Bronchial smooth muscle cell (primary cell): Measurements from ENCODE around the gene CD86. TPM values are rescaled to one million over a fixed set of nuclear protein-coding genes. Genes with fewer than 3 reads are reported as not detected.

ENCODE experiments used
- total RNA-seq: library from RNA; depleted of rRNA; stranded (reverse); fragments of >200 nt; gene quantifications from 2 replicates; pipeline ENCODE4 v1.2.1, GENCODE V29; 2014

The CD86 gene, protein sequence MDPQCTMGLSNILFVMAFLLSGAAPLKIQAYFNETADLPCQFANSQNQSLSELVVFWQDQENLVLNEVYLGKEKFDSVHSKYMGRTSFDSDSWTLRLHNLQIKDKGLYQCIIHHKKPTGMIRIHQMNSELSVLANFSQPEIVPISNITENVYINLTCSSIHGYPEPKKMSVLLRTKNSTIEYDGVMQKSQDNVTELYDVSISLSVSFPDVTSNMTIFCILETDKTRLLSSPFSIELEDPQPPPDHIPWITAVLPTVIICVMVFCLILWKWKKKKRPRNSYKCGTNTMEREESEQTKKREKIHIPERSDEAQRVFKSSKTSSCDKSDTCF
- total RNA-seq, result not detected in 2 replicates

GRCh38 chr3:122055215-122055614 lies at the start of gene CD86:
Gene CD86 (plus strand): TSS chr3:122055362. CDS start chr3:122055490, 128 bp downstream.

DNA sequence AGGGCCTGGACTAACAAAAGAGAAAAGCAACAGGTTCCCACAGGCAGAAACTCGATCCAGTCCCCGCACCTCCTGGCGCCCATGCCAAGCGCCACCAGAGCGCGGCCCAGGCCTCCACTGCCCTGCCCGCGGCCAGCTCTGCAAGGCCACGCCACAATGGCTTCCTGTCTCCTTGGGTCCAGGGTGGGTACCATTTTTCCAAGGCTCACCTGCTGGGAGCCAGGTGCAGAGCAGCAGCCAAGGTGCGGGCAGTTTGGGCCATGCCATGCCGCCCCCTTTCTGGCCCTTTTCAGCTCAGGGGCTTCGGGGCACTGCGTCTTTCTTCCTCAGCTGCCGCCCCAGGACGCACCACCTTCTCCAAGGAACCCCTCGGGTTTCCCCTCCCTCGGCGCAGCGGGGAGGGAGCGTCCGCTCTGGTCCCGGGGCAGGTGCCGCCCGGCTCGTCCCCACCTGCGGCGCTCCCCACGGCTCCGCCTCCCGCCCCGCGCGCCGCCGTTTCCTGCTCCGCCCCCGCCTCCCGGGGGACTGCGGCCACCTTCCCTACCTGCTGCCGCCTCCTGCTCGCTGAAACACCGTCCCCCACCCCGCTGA lies 33.3 kb upstream of the CD86 start, which contains the start of gene ILDR1:
TSS of gene ILDR1 (minus strand) at position 437 of the 591 bp plus-strand sequence. CDS start at position 267, 170 bp downstream.

Other genes starting within 250 kb of the CD86 start
- 8.7 and 10.4 TPM in 2 replicates for gene IQCB1, start 220.3 kb upstream of the CD86 start, total RNA-seq
- 1.4 and 3.7 TPM in 2 replicates for gene EAF2, start 220.2 kb upstream of the CD86 start, total RNA-seq
- gene SLC15A2, start 161.0 kb upstream of the CD86 start, total RNA-seq, result under 0.01 and 0.43 TPM in 2 replicates
- gene ILDR1, start 33.1 kb upstream of the CD86 start, total RNA-seq, result under 0.01 TPM in 1 of 2 replicates, not detected in the other
- not detected in 2 replicates for gene CASR, start 128.3 kb downstream of the CD86 start, total RNA-seq